Loucy (cell line): ENCODE measurements around the gene SORCS1.

Source experiments
- H2AFZ ChIP-seq: fragments of 200-600 bp; sonication (generic); 2 replicates; pipeline ENCODE4 v1.6.0; 2016; ENCODE audit warnings: antibody characterized with exemption, mild to moderate bottlenecking, low read length, moderate library complexity
- H3F3A ChIP-seq: fragments of 200-600 bp; 2 replicates; pipeline ENCODE4 v1.6.0; 2016; ENCODE audit warnings: antibody characterized with exemption, low read depth, mild to moderate bottlenecking
- H3K27me3 ChIP-seq: fragments of 200-600 bp; sonication (generic); 2 replicates; pipeline ENCODE4 v1.6.1; 2014; ENCODE audit warnings: low read length, mild to moderate bottlenecking; ENCODE audit not compliant: insufficient read depth, poor library complexity, severe bottlenecking
- H3K36me3 ChIP-seq: fragments of 200-600 bp; sonication (generic); 2 replicates; pipeline ENCODE4 v1.6.1; 2016; ENCODE audit warnings: low read length; ENCODE audit not compliant: insufficient read depth
- H3K4me1 ChIP-seq: fragments of 200-600 bp; sonication (generic); 2 replicates; pipeline ENCODE4 v1.5.1; 2014; ENCODE audit warnings: low read length, mild to moderate bottlenecking; ENCODE audit not compliant: insufficient read depth, poor library complexity, severe bottlenecking
- H3K4me2 ChIP-seq: fragments of 200-600 bp; sonication (generic); 2 replicates; pipeline ENCODE4 v1.6.0; 2014; ENCODE audit warnings: antibody characterized with exemption, low read length, low read depth, mild to moderate bottlenecking; ENCODE audit not compliant: poor library complexity, severe bottlenecking
- H3K4me3 ChIP-seq: fragments of 200-600 bp; sonication (generic); 2 replicates; pipeline ENCODE4 v1.5.1; 2014; ENCODE audit warnings: low read length, mild to moderate bottlenecking, mixed read lengths; ENCODE audit not compliant: poor library complexity, severe bottlenecking
- H3K79me2 ChIP-seq: fragments of 200-600 bp; sonication (generic); 2 replicates; pipeline ENCODE4 v1.6.1; 2014; ENCODE audit warnings: low read length; ENCODE audit not compliant: insufficient read depth
- H3K9ac ChIP-seq: fragments of 200-600 bp; sonication (generic); 2 replicates; pipeline ENCODE4 v1.6.0; 2014; ENCODE audit warnings: mild to moderate bottlenecking, low read depth, low read length, moderate library complexity; ENCODE audit not compliant: poor library complexity, severe bottlenecking
- H3K9me2 ChIP-seq: fragments of 200-600 bp; sonication (generic); replicated peaks from 2 replicates; pipeline ENCODE4 v1.6.1; 2016; ENCODE audit warnings: low read depth, low read length, mixed read lengths
- H3K9me3 ChIP-seq: fragments of 200-600 bp; sonication (generic); 2 replicates; pipeline ENCODE4 v1.6.1; 2014; ENCODE audit warnings: mild to moderate bottlenecking, antibody characterized with exemption, low read length, low read depth; ENCODE audit not compliant: insufficient read depth
- H4K20me1 ChIP-seq: fragments of 200-600 bp; sonication (generic); 2 replicates; pipeline ENCODE4 v1.6.0; 2014; ENCODE audit warnings: antibody characterized with exemption, low read length, mild to moderate bottlenecking; ENCODE audit not compliant: insufficient read depth, poor library complexity, severe bottlenecking
- CTCF ChIP-seq: fragments of 200-600 bp; sonication (generic); conservative IDR thresholded peaks from 2 replicates; pipeline ENCODE4 v1.5.1; 2014; ENCODE audit warnings: mild to moderate bottlenecking, antibody characterized with exemption, low read length
- EZH2phosphoT487 ChIP-seq: fragments of 200-600 bp; IDR thresholded peaks from 2 replicates; pipeline ENCODE4 v1.6.1; 2018; ENCODE audit warnings: antibody characterized with exemption, mild to moderate bottlenecking, moderate library complexity, borderline replicate concordance

Gene SORCS1

GRCh38 chr10:107059872-107060271, 104.6 kb downstream of the SORCS1 start:
- Histone ChIP-seq H3K79me2 (no peaks in the 10 kb centered on the region), H2AFZ (no peak overlapping the region), H3K9ac (no peak overlapping the region), H3K4me1 (no peaks in the 10 kb centered on the region), H3K4me2 (no peak overlapping the region), H3K9me2 (no peaks in the 10 kb centered on the region), H3K4me3 (no peak overlapping the region), H3F3A (no peaks in the 10 kb centered on the region), H3K27me3 (no peaks in the 10 kb centered on the region), H3K36me3 (no peaks in the 10 kb centered on the region), H4K20me1 (no peaks in the 10 kb centered on the region), H3K9me3 (no peaks in the 10 kb centered on the region)
- TF ChIP-seq EZH2phosphoT487 (no peak), CTCF (no peak)

GRCh38 chr10:107059068-107059804, 105.3 kb downstream of the SORCS1 start:
- H3K79me2 ChIP-seq: no peaks in the 10 kb centered on the region
- no peaks in the 10 kb centered on the region for H3F3A ChIP-seq
- no peaks in the 10 kb centered on the region for H3K4me1 ChIP-seq
- no peaks in the 10 kb centered on the region for H3K36me3 ChIP-seq
- no peaks in the 10 kb centered on the region for H4K20me1 ChIP-seq
- no peak for TF ChIP-seq EZH2phosphoT487
- no peak for TF ChIP-seq CTCF
- H3K9ac ChIP-seq: no peak overlapping the region
- no peaks in the 10 kb centered on the region for H3K27me3 ChIP-seq
- no peaks in the 10 kb centered on the region for H3K9me2 ChIP-seq
- no peaks in the 10 kb centered on the region for H3K9me3 ChIP-seq
- H2AFZ ChIP-seq: no peak overlapping the region
- no peak overlapping the region for H3K4me2 ChIP-seq
- no peak overlapping the region for H3K4me3 ChIP-seq

GRCh38 chr10:107058331-107058730, 106.2 kb downstream of the SORCS1 start:
- no peak overlapping the region for H3K9ac ChIP-seq

More at GRCh38 chr10:107058331-107058730, 106.2 kb downstream of the SORCS1 start:
- no peaks in the 10 kb centered on the region for H3K36me3 ChIP-seq
- TF ChIP-seq EZH2phosphoT487: no peak
- no peak for TF ChIP-seq CTCF
- H3K79me2 ChIP-seq: no peaks in the 10 kb centered on the region
- no peak overlapping the region for H2AFZ ChIP-seq
- H3K9me2 ChIP-seq: no peaks in the 10 kb centered on the region
- H4K20me1 ChIP-seq: no peaks in the 10 kb centered on the region
- no peaks in the 10 kb centered on the region for H3K9me3 ChIP-seq
- no peak overlapping the region for H3K4me2 ChIP-seq
- H3K4me1 ChIP-seq: no peaks in the 10 kb centered on the region
- no peaks in the 10 kb centered on the region for H3K27me3 ChIP-seq
- H3K4me3 ChIP-seq: no peak overlapping the region
- no peaks in the 10 kb centered on the region for H3F3A ChIP-seq
